Osteocyte (in vitro differentiated cells): ENCODE data around the gene LRGUK. TPM values are rescaled to one million over a fixed set of nuclear protein-coding genes. Genes with fewer than 3 reads are reported as not detected.

Experiments used
- DNase-seq: peaks from one replicate; pipeline ENCODE4 v3.0.0; 2021; ENCODE audit warnings: mixed read lengths; ENCODE audit not compliant: unreplicated experiment; ENCODE audit errors: extremely low spot score
- H3K27ac Mint-ChIP-seq: one replicate; pipeline ENCODE4 v1.8.0; 2021; ENCODE audit warnings: mild to moderate bottlenecking, mixed read lengths; ENCODE audit not compliant: unreplicated experiment
- H3K27me3 Mint-ChIP-seq: one replicate; pipeline ENCODE4 v1.8.0; 2021; ENCODE audit warnings: mixed read lengths; ENCODE audit not compliant: unreplicated experiment
- H3K36me3 Mint-ChIP-seq: one replicate; pipeline ENCODE4 v1.8.0; 2021; ENCODE audit warnings: mixed read lengths; ENCODE audit not compliant: unreplicated experiment
- H3K4me1 Mint-ChIP-seq: one replicate; pipeline ENCODE4 v1.8.0; 2021; ENCODE audit warnings: mixed read lengths; ENCODE audit not compliant: unreplicated experiment
- H3K4me3 Mint-ChIP-seq: one replicate; pipeline ENCODE4 v1.8.0; 2021; ENCODE audit warnings: mild to moderate bottlenecking, moderate library complexity, mixed read lengths; ENCODE audit not compliant: unreplicated experiment
- H3K9me3 Mint-ChIP-seq: one replicate; pipeline ENCODE4 v1.8.0; 2021; ENCODE audit warnings: mixed read lengths; ENCODE audit not compliant: unreplicated experiment
- total RNA-seq: library from RNA; stranded (reverse); gene quantifications from 2 replicates; pipeline ENCODE4 v1.2.1, GENCODE V29; 2021
- TF ChIP-seq, protein P1 (sequence below): fragments of 200-600 bp; sonication (generic); IDR thresholded peaks from 2 replicates; pipeline ENCODE4 v1.5.0; 2021; ENCODE audit warnings: antibody characterized with exemption, mild to moderate bottlenecking, moderate library complexity

LRGUK gene
- total RNA-seq, 1 donor from 2014 or later, result 0.30 TPM

- no peak for DNase-seq
Measured at GRCh38 chr7:134280508-134280907, 153.4 kb downstream of the LRGUK start.

DNA sequence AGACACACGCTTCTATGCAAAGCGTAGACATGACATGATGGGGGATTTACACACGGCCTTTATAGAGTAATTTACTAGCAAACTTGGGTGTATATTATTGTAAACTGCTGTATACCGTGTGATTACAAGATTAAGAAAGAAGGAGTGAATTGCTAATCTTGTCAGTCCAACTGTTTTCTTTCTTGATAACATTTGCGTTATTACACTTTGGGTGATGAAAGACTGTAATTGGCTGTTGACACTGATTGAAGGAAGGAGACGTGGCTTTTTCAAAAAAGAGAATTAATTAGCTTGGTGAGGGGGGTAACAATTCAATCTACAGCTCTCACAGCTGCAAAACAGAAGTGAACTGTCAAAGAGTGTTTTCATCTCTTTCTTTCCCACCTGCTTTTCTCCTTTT is 156.9 kb downstream of the LRGUK start:
- TF ChIP-seq, protein P1, sequence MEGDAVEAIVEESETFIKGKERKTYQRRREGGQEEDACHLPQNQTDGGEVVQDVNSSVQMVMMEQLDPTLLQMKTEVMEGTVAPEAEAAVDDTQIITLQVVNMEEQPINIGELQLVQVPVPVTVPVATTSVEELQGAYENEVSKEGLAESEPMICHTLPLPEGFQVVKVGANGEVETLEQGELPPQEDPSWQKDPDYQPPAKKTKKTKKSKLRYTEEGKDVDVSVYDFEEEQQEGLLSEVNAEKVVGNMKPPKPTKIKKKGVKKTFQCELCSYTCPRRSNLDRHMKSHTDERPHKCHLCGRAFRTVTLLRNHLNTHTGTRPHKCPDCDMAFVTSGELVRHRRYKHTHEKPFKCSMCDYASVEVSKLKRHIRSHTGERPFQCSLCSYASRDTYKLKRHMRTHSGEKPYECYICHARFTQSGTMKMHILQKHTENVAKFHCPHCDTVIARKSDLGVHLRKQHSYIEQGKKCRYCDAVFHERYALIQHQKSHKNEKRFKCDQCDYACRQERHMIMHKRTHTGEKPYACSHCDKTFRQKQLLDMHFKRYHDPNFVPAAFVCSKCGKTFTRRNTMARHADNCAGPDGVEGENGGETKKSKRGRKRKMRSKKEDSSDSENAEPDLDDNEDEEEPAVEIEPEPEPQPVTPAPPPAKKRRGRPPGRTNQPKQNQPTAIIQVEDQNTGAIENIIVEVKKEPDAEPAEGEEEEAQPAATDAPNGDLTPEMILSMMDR, result no peak
- H3K4me3 Mint-ChIP-seq, result no peak overlapping the region
- H3K27me3 Mint-ChIP-seq, result peaks cover 44% of the 10 kb centered on the region
- no peak for DNase-seq
- H3K4me1 Mint-ChIP-seq, result no peaks in the 10 kb centered on the region
- no peak overlapping the region for H3K27ac Mint-ChIP-seq
- H3K36me3 Mint-ChIP-seq, result no peaks in the 10 kb centered on the region
- no peaks in the 10 kb centered on the region for H3K9me3 Mint-ChIP-seq

More at GRCh38 chr7:134280508-134280907, 153.4 kb downstream of the LRGUK start:
- TF ChIP-seq, protein P1, result no peak
- H3K9me3 Mint-ChIP-seq, result no peaks in the 10 kb centered on the region
- peaks cover 57% of the 10 kb centered on the region for H3K27me3 Mint-ChIP-seq
- H3K27ac Mint-ChIP-seq, result no peak overlapping the region
- H3K4me1 Mint-ChIP-seq, result no peaks in the 10 kb centered on the region
- H3K4me3 Mint-ChIP-seq, result no peak overlapping the region
- H3K36me3 Mint-ChIP-seq, result no peaks in the 10 kb centered on the region

DNA sequence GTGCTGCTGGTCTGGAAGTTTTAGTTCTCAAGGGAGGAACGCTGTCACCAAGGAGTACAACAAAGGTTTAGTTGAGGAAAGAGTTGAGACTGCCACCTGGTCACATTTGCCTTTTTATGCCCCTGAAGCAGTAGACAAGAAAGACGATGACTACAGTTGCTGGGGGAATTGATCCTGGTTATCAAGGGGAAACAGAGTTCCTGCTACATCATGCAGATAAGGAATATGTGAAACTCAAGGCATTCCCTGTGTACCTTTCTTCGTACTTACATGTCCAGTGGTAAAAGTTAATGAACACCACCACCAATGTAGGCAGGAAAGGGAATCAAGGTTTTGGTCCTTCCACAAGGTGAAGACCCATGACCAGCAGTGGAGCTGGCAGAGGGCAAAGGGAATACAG is 157.8 kb downstream of the LRGUK start:
- Mint-ChIP-seq H3K4me3 (no peak overlapping the region), H3K27ac (no peak overlapping the region), H3K4me1 (no peaks in the 10 kb centered on the region), H3K9me3 (no peaks in the 10 kb centered on the region), H3K27me3 (peaks cover 36% of the 10 kb centered on the region), H3K36me3 (no peaks in the 10 kb centered on the region)
- no peak for DNase-seq
- TF ChIP-seq, protein P1, result no peak

DNA sequence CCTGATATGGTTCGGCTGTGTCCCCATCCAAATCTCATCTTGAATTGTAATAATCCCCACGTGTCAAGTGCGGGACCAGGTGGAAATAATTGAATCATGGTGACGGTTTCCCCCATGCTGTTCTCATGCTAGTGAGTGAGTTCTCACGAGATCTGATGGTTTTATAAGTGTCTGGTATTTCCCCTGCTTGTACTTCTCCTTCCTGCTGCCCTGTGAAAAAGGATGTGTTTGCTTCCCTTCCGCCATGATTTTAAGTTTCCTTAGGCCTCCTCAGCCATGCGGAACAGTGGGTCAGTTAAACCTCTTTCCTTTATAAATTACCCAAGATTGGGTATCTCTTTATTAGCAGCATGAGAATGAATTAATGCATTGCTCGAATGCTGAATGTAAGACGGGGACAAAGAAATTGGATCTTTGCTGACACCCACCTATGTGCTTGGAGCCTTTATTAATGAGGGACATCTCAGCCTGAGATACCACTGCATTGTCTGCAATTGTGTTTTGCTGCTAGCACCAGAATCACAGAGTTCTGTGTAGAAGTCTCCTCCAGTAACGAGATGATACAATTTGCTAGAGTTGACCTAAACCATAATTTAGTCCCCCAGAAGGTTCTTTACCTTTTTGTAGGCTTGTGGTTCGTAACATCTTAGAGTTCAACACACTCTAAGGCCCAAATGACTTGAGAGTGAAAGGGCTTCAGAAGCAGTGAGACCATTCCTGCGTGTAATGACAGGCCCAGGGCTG is 160.9 kb downstream of the LRGUK start:
- peaks cover 7% of the 10 kb centered on the region for H3K36me3 Mint-ChIP-seq
- H3K4me1 Mint-ChIP-seq, result peaks cover 3% of the 10 kb centered on the region
- H3K27ac Mint-ChIP-seq, result no peak overlapping the region
- H3K4me3 Mint-ChIP-seq, result no peak overlapping the region
- DNase-seq, result no peak
- H3K9me3 Mint-ChIP-seq, result no peaks in the 10 kb centered on the region
- H3K27me3 Mint-ChIP-seq, result peaks cover 14% of the 10 kb centered on the region
- TF ChIP-seq, protein P1, result no peak

GRCh38 chr7:134289423-134289822 is 162.3 kb downstream of the LRGUK start:
- peaks cover 12% of the 10 kb centered on the region for H3K36me3 Mint-ChIP-seq
- H3K27ac Mint-ChIP-seq, result no peak overlapping the region
- no peaks in the 10 kb centered on the region for H3K9me3 Mint-ChIP-seq
- DNase-seq, result no peak
- no peak overlapping the region for H3K4me3 Mint-ChIP-seq
- peaks cover 3% of the 10 kb centered on the region for H3K4me1 Mint-ChIP-seq
- TF ChIP-seq, protein P1, result no peak
- H3K27me3 Mint-ChIP-seq, result peaks cover 14% of the 10 kb centered on the region
